Tibial artery (tissue), 4 donors: ENCODE measurements around the gene SLC6A9.

ENCODE experiments used
- DNase-seq, 2 donors: peaks; one replicate each; pipeline ENCODE4 v3.0.0-alpha.2; 2019
- H3K27ac ChIP-seq, 2 donors: fragments of 200-600 bp; sonication (generic) in 1 of 2; 1 replicate in 1 of 2; 2 replicates in 1 of 2; pipeline ENCODE4 v1.5.1; 2018 to 2019; ENCODE audit warnings: mild to moderate bottlenecking in 1 of 2
- H3K27me3 ChIP-seq, 2 donors: fragments of 200-600 bp; sonication (generic) in 1 of 2; one replicate each; pipeline versions ENCODE4 v1.5.1 to v1.6.0; 2016 to 2019
- H3K36me3 ChIP-seq, 3 donors: fragments of 200-600 bp; sonication (generic) in 2 of 3; one replicate each; pipeline ENCODE4 v1.5.1; 2016 to 2019; ENCODE audit warnings: mild to moderate bottlenecking in 2 of 3
- H3K4me1 ChIP-seq, 4 donors: fragments of 200-600 bp; sonication (generic) in 2 of 4; 1 replicate in 3 of 4; 2 replicates in 1 of 4; pipeline ENCODE4 v1.5.1; 2016 to 2019
- H3K4me3 ChIP-seq, 2 donors: fragments of 200-600 bp; sonication (generic) in 1 of 2; 1 replicate in 1 of 2; 2 replicates in 1 of 2; pipeline ENCODE4 v1.5.1; 2018 to 2019; ENCODE audit warnings: mild to moderate bottlenecking in 2 of 2
- H3K9me3 ChIP-seq, 3 donors: fragments of 200-600 bp; sonication (generic) in 1 of 3; one replicate each; pipeline ENCODE4 v1.5.1; 2016 to 2019
- intact Hi-C: fragments of 100-400 bp; cut with DNase I; formaldehyde crosslinking; loops from one replicate; pipeline ENCODE4 v1.15.0; 2023; ENCODE audit warnings: low total_unique reads
- TF ChIP-seq, protein P1 (sequence below), 2 experiments: fragments of 200-600 bp in 1 of 2; fragments of 450-650 bp in 1 of 2; IDR thresholded peaks; one replicate each; pipeline ENCODE4 v1.5.1; 2017 to 2019; ENCODE audit warnings: antibody characterized with exemption in 2 of 2, mild to moderate bottlenecking in 1 of 2, moderate library complexity in 1 of 2

Gene SLC6A9

DNA sequence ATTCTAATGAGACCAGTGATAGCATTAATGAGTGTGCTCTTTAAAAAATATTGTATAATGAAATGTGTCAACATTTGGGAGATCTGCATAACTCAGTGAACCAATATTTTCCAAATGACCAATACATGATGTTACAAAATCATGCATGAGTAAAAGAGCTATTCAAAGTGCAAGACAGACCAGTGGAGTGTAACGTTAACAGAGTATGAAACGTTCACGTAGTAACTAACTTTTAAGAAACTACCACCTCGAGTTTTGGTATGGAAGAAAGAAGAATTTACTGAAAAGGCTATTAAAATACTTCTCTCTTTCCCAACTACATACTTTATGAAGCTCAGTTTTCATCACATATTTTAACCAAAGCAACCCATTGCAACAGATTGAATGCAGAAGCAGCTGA is 9.6 kb upstream of the SLC6A9 start:
- Histone ChIP-seq H3K4me1 (peaks cover 8 to 16% (median 13%) of the 10 kb centered on the region in 4 donors), H3K36me3 (no peaks in the 10 kb centered on the region), H3K27me3 (peaks cover 0 to 3% of the 10 kb centered on the region in 2 donors), H3K9me3 (no peaks in the 10 kb centered on the region), H3K27ac (no peak overlapping the region), H3K4me3 (no peak overlapping the region)
- TF ChIP-seq, protein P1, sequence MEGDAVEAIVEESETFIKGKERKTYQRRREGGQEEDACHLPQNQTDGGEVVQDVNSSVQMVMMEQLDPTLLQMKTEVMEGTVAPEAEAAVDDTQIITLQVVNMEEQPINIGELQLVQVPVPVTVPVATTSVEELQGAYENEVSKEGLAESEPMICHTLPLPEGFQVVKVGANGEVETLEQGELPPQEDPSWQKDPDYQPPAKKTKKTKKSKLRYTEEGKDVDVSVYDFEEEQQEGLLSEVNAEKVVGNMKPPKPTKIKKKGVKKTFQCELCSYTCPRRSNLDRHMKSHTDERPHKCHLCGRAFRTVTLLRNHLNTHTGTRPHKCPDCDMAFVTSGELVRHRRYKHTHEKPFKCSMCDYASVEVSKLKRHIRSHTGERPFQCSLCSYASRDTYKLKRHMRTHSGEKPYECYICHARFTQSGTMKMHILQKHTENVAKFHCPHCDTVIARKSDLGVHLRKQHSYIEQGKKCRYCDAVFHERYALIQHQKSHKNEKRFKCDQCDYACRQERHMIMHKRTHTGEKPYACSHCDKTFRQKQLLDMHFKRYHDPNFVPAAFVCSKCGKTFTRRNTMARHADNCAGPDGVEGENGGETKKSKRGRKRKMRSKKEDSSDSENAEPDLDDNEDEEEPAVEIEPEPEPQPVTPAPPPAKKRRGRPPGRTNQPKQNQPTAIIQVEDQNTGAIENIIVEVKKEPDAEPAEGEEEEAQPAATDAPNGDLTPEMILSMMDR (IDR thresholded peaks at IDR 0.05), result no peak
- intact Hi-C loops, result loop anchor here (10.0 kb wide), 1 partner anchor 516 kb away; no protein-coding TSS in a partner anchor
- no peak for DNase-seq

DNA sequence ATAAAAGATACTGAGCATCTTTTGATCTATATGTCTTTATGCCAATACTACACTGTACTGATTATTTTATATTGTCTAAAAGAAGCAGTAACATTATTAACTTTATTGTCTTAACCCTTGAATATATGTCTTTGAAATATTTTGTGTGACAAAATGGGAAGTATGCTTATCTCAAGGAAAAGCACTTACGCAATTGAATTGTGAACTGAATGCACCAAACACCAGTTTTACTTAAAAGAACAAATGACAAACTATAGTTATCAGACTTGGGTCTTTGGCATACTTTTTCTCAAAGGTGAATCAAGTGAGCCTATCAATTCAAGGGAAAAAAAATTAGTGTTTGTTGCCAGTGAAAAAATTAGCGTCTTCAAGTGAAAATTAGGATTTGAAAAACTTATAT is 9.2 kb upstream of the SLC6A9 start:
- intact Hi-C loops, result loop anchor here (10.0 kb wide), 1 partner anchor 516 kb away; no protein-coding TSS in a partner anchor
- TF ChIP-seq, protein P1 (IDR thresholded peaks at IDR 0.05), result no peak
- no peak overlapping the region for H3K27ac ChIP-seq
- peaks cover 0 to 3% of the 10 kb centered on the region in 2 donors for H3K27me3 ChIP-seq
- H3K4me3 ChIP-seq, result no peak overlapping the region
- H3K4me1 ChIP-seq, result peaks cover 9 to 20% (median 17%) of the 10 kb centered on the region in 4 donors
- no peak for DNase-seq
- H3K9me3 ChIP-seq, result no peaks in the 10 kb centered on the region
- H3K36me3 ChIP-seq, result no peaks in the 10 kb centered on the region

GRCh38 chr1:44038876-44039657 is 7.8 kb upstream of the SLC6A9 start:
- TF ChIP-seq, protein P1 (IDR thresholded peaks at IDR 0.05), result no peak
- intact Hi-C loops, result loop anchor here (5.0 to 10.0 kb wide), 3 partner anchors 37 to 277 kb away; partner anchors contain the start of gene IPO13

GRCh38 chr1:44037154-44037553 is 5.9 kb upstream of the SLC6A9 start:
- intact Hi-C loops, result loop anchor here (5.0 to 10.0 kb wide), 3 partner anchors 35 to 275 kb away; partner anchors contain the start of gene IPO13
- peaks cover 9 to 32% (median 24%) of the 10 kb centered on the region in 4 donors for H3K4me1 ChIP-seq
- no peaks in the 10 kb centered on the region for H3K9me3 ChIP-seq
- H3K27me3 ChIP-seq, result no peaks in the 10 kb centered on the region
- TF ChIP-seq, protein P1 (IDR thresholded peaks at IDR 0.05), result no peak
- H3K27ac ChIP-seq, result no peak overlapping the region
- H3K36me3 ChIP-seq, result no peaks in the 10 kb centered on the region
- DNase-seq, result peak in 1 of 2 donors; percentile 25
- H3K4me3 ChIP-seq, result no peak overlapping the region

More at GRCh38 chr1:44038876-44039657, 7.8 kb upstream of the SLC6A9 start:
- H3K27ac ChIP-seq, result no peak overlapping the region
- no peak overlapping the region for H3K4me3 ChIP-seq
- no peaks in the 10 kb centered on the region for H3K9me3 ChIP-seq
- DNase-seq, result no peak
- peaks cover 0 to 3% of the 10 kb centered on the region in 2 donors for H3K27me3 ChIP-seq
- no peaks in the 10 kb centered on the region for H3K36me3 ChIP-seq
- H3K4me1 ChIP-seq, result peaks cover 9 to 28% (median 24%) of the 10 kb centered on the region in 4 donors

GRCh38 chr1:44036409-44037139 is 5.3 kb upstream of the SLC6A9 start:
- Histone ChIP-seq H3K9me3 (no peaks in the 10 kb centered on the region), H3K27ac (peak overlapping the region; percentile 71 to 76), H3K27me3 (no peaks in the 10 kb centered on the region), H3K36me3 (no peaks in the 10 kb centered on the region), H3K4me1 (peaks cover 9 to 37% (median 29%) of the 10 kb centered on the region in 4 donors), H3K4me3 (no peak overlapping the region)
- DNase-seq, result peak; percentile 67 to 79
- TF ChIP-seq, protein P1 (IDR thresholded peaks at IDR 0.05), result peak; percentile 80 to 90
- intact Hi-C loops, result loop anchor here (5.0 to 10.0 kb wide), 3 partner anchors 34 to 274 kb away; partner anchors contain the start of gene IPO13
